Stimulated activated CD4-positive, alpha-beta T cell treated with anti-CD3 and anti-CD28 coated beads, Interleukin-12 subunit alpha, Interleukin-12 subunit beta, amount 100 ng/mL, for 48 hours (primary cell): ENCODE data around the gene AMH.
"Not testable (repeated sequence)": the region's sequence is repeated elsewhere in the genome, so short reads cannot be mapped to it uniquely, and the experiment has no call there.

Source experiments
- DNase-seq, 3 donors: peaks; one replicate each; pipeline ENCODE4 v3.0.0-alpha.2; 2020; ENCODE audit warnings: low read depth in 2 of 3, low spot score in 1 of 3

Gene AMH

DNA sequence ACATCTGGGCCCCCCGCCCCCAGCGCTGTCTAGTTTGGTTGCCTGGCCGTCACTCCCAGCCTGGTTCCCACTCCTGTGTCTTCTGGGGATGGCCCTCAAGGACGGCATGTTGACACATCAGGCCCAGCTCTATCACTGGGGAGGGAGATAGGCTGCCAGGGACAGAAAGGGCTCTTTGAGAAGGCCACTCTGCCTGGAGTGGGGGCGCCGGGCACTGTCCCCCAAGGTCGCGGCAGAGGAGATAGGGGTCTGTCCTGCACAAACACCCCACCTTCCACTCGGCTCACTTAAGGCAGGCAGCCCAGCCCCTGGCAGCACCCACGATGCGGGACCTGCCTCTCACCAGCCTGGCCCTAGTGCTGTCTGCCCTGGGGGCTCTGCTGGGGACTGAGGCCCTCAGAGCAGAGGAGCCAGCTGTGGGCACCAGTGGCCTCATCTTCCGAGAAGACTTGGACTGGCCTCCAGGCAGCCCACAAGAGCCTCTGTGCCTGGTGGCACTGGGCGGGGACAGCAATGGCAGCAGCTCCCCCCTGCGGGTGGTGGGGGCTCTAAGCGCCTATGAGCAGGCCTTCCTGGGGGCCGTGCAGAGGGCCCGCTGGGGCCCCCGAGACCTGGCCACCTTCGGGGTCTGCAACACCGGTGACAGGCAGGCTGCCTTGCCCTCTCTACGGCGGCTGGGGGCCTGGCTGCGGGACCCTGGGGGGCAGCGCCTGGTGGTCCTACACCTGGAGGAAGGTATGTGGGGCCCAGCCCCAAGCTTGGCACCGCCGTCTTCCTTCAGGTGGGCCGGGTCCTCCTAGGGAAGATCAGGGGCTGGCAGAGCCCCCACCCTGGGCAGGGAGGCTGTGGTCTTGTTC lies at the start of gene AMH:
Gene AMH, plus strand, starts transcription at position 314 of the 857 bp plus-strand sequence. Its CDS starts 10 bp downstream, at position 324.
- DNase-seq = no peak

DNA sequence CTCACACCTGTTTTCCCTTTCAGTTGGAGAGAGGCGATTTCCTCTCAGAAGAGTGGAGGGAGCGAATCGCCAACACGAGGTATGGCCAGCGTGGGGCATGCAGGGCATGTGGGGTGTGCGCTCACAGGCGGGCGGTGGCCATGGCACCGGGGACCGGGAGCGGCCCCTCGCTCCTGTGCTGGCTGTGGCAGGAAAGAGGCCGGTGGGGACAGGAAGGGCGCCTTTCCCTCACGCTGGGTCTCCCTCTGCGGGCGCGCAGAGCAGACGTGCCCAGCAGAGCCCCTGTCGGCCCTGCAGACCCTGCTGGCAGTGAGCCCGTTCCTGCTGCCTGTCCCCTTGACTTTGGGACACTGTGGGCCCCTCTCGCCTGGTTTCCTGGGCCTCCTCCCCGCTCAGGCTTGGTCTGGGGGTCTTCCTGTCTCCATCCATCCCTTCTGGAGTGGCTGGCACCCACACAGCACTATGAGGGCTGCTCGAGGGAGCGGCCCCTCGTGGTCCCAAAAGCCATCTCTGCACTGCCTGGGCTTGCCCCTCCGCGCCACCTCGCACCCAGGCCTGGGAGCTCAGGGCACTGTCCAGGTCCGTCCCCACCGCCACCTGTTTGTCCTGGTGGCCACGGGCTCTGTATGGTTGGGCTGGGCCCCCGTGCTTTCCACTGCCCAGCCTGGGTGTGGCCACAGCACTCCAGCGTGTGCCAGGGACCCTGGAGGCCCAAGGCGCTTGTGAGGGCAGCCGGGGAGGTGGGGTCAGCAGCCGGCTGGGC lies 49.1 kb upstream of the AMH start:
- no peak for DNase-seq

DNA sequence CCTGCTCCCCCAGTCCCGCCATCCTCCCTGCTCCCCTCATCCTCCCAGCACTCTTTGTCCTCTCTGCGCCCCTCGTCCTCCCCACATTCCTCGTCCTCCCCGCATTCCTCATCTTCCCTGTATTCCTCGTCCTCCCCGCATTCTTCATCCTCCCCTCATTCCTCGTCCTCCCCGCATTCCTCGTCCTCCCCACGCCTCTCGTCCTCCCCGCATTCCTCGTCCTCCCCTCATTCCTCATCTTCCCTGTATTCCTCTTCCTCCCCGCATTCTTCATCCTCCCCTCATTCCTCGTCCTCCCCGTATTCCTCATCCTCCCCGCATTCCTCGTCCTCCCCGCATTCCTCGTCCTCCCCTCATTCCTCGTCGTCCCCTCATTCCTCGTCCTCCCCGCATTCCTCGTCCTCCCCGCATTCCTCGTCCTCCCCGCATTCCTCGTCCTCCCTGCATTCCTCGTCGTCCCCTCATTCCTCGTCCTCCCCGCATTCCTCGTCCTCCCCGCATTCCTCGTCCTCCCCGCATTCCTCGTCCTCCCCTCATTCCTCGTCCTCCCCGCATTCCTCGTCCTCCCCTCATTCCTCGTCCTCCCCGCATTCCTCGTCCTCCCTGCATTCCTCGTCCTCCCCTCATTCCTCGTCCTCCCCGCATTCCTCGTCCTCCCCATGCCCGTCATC lies 48.4 kb upstream of the AMH start:
- DNase-seq = not testable (repeated sequence)

DNA sequence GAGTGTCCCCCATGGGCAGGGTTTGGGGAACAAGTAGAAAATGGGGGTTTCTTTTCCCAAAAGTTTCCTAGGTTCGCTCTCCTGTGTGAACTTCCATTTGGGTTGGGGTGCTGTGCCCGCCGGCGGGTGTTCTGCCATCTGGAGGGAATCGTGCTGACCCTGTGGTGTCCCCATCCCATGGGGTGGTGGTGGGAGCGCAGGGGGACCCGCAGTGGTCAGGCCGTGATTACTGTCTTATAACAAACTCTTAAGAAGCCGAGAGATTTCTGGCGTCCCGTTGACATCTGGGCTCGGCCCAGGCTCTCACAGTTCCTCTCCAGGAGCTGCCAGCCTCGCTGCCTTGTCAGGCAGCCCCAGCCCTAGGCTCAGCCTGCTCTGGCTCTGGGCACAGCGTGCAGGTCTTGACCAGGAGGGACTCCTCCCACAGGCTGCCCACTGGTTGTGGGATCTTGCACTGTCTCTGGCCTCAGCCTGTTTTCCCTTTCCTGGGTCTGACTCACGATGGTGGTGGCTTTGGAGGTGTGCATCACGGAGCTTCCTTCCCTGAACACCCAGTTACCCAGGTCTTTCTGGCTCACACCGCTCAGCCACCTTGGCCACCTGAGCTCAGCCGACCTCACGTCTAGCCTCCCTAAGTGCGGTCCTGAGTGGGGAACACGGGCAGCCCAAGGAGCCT lies 47.5 kb upstream of the AMH start:
- no peak for DNase-seq

DNA sequence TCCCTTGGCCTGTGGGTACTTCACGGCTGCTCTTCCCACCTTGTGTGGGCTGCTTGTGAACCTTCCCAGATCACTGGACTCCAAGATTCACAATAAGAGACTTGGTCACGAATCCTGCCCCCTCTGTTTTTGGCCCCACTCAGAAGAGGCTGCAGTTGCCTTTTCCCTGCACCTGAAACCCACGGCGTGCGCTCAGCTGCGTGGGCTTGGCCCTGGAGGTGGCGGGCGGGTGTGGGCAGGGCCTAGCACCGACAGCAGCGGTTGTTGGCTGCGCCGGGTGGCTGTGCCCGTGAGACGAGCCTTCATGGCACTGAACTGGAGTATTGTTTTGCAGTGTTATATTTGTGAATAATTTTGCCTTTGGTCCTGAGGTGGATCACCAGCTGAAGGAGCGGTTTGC lies 46.8 kb upstream of the AMH start:
- DNase-seq = no peak

DNA sequence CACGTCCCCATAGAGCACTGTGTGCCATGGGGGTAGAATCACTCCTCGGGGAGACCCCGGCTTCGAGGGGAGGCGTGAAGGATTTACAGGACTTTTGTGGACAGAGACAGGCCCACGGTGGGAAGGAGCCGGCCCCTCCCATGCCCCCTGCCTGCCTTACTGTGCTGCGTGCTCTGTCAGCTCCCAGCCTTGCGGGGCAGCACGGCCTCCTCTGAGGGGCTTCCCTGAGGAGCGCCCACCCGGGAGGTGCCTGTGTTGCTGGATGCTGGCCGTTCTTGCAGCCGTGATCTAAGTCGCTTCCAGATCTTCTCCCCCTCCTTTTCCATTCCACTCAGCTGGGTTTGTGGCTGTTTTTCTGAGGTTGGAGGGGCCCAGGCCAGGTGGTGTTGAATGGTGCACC lies 42.1 kb upstream of the AMH start:
- no peak for DNase-seq

DNA sequence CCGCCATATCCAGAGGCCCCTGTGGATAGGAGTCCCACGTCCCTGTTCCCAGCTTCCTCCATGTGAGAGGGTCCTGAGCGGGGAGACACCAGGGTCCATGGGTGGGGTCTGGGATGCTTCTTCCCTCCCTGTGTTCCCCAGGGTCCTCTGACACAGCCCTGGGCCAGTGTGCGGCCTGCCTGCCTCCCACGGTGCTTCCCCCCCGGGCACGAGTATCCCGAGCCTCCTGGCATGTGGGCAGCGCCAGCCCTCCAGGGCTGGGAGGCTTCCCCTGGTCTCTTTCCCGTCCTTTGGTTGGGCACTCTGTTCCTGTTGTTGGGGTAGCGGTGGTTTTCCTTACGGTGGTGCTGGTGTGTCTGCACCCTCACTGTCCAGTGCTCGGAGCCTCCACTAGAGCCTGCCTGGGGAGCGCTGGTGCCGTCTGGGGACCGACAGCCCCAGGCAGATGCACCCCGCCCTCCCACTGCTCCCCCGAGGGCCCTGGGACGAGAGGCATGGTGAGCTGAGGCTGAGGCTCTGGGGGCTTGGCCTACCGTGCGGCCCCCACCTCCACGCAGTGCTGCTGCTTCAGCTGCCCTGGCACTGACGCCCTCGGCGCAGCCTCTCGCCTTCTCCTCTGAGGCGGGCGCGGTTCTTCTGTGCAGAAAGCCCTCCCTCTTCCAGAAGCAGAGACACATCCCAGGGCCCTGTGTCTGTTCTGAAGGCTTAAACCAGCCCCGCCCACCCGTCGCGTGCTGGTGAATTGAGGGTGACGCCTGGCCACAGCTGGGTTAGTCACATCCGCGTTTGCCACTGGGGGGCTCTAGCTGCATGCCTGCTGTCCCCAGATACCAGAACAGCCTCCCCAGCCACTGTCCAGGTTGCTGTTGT lies 40.9 kb upstream of the AMH start:
- DNase-seq = no peak

DNA sequence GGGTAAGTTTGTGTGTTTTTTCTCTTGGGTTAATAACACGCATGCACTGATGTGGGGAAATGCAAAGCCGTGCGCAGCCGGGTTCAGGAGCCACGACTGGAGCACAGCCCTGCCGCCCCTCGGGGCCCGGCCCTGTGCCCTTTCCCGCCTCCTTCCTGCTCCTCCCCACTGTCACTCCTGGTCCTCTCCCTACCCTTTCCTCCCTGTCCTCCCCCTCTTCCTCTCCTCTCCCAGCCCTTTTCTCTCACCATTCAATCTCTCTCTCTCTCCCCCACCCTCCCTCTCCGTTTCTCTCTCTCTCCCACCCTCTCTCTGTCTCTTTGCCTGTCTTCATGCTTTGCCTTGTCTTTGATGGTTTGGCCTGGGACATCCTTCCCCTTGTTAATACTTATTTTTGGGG lies 40.1 kb upstream of the AMH start:
- no peak for DNase-seq

DNA sequence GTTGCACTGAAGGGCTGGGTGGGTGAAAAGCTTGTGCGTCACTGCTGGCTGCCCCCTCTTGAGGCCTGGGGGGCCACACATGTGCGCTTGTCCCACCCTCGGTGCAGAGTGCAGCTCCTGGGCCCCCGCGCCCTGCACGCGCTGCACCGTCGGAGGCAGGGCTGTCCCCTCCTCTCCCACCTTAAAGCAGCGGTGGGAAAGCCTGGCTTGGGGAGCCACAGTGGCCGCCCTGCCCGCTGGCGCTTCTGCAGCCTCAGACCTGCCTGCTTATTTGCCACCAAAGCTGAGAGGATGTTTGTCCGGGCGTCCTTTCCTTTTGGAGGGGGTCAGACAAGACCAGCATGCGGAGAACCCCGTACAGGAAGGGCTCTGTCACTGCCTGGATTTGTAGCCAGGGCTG lies 39.7 kb upstream of the AMH start:
- no peak for DNase-seq

DNA sequence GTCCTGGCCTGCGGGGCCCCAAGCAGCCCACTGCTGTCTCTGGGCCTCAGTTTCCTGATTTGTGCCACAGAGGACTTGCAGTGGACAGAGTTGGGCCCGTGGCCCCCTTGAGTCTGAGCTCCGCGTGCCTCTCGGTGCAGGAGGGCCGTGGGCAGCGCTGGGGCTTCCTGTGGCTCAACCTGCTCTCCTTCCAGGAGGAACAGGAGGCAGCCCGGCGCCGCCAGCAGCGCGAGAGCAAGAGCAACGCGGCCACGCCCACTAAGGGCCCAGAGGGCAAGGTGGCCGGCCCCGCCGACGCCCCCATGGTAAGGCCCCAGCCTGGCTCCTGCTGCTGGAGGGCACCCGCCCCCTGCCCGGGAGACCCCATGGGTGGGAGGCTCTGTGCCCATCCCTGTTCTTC lies 38.9 kb upstream of the AMH start:
- DNase-seq = no peak

DNA sequence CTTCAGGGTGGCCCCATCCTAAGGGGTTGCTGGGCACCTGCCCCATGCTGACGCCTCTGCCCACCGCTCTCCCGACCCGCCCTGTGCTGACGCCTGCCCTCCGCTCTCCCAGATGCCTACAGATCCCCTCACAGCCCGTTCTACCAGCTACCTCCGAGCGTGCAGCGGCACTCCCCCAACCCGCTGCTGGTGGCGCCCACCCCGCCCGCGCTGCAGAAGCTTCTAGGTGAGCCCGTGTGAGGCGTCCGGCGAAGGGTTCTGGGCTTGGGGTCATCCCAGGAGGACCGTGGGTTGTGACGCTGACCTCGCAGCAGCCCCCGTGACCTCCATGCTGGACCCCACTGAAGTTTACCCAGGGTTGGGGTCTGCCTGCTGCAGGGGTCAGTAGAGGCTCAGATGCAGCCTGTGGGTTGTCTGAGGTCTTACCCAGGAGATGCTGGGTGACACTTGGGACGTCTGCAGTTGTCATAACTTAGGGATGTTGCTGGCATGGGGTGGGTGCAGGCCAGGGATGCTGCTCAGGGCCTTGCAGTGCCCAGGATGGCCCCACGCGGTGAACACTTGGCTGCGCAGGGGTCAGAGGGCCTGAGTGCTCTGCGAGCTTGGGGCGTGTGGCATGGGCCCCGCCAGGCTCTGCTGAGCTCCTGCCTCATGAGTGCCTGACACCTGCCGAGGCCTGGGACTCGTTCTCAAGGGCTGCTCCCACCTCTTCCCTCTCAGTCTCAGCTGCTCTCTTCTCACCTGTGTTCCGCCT lies 38.0 kb upstream of the AMH start:
- no peak for DNase-seq

DNA sequence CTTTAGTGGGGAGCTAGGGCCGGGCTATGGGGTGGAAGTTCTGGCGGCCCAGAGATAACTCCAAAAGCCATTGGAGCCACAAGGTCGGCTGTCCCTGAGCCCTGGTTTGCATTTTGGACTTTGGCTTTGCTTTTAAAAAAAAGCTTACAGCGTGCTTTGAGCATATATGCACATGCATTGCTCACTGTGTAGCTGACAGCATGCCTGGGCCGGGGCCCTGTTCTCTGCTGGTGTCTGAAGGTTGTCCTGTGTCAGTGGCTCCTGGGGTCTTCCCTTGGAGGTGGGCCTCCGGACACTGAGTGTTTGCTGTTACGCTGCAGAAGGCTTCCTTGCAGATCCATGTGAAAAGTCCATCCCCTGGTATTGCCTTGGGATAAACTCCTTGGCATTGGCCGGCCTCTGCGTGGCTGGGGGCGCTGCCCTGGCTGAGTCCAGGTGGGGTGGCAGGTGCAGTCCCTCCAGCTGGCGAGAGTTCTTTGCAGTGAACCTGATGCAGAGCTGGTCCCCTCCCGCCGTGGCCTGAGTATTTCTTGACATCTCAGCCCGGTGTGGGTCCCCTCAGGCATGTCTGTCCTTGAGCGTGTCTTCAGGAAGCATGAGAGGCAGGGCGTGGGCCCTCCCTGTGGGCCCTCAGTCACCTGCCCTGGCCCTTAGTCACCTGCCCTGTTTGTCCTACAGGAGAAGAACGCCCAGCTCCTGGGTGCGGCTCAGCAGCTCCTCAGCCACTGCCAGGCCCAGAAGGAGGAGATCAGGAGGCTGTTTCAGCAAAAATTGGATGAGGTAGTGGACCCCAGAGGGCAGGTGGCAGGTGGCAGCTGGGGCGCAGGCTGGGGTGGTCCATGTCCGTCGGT lies 36.0 kb upstream of the AMH start:
- no peak for DNase-seq

DNA sequence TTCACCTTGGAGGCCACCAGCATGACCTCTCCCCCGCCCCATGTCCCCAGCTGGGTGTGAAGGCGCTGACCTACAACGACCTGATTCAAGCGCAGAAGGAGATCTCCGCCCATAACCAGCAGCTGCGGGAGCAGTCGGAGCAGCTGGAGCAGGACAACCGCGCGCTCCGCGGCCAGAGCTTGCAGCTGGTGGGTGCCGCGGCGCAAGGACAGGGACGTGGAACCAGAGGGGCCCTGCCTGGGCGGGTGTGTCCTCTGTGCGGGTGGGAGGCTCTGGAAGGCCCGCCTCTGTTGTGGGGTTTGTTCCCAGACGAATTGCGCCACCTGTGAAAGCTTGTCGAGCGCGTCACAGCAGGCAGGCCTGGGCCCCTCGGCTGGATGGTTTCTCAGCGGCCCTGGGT lies 35.3 kb upstream of the AMH start:
- no peak for DNase-seq

DNA sequence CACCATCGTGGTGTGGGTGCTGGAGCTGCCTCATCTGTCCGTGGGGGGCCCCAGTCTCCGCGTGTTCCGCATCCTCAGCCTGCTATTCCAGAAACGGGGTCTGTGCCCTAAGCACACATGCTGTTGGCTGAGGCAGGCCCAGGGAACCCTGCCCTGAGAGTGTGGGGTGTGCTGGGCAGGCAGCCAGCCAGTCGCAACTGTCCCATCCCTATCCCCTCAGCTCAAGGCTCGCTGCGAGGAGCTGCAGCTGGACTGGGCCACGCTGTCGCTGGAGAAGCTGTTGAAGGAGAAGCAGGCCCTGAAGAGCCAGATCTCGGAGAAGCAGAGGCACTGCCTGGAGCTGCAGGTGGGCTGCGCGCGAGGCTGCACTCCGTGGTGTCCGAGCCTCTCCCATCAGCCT lies 34.9 kb upstream of the AMH start:
- DNase-seq = no peak

DNA sequence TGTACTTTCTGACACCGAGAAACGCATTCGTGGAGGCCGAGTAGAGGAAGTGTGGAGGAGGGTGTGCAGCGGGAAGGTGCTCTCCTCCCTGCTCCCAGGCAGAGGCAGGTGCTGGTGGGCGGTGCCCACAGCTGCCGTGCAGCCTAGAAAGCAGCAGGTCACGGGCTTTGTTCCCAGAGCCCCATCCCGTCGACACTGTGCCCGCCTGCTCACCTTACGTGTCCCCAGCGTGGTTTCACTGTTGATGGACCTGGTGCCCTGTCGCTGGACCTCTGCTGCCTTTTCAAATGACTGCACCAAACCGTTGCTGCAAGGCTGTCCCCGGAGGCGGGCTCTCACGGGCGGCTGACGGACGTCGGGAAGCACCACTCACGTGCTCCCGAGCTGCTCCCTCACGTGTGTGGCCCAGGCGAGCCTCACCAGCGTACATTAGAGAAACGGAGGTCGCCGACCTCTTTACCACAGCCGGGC lies 33.8 kb upstream of the AMH start:
- no peak for DNase-seq

DNA sequence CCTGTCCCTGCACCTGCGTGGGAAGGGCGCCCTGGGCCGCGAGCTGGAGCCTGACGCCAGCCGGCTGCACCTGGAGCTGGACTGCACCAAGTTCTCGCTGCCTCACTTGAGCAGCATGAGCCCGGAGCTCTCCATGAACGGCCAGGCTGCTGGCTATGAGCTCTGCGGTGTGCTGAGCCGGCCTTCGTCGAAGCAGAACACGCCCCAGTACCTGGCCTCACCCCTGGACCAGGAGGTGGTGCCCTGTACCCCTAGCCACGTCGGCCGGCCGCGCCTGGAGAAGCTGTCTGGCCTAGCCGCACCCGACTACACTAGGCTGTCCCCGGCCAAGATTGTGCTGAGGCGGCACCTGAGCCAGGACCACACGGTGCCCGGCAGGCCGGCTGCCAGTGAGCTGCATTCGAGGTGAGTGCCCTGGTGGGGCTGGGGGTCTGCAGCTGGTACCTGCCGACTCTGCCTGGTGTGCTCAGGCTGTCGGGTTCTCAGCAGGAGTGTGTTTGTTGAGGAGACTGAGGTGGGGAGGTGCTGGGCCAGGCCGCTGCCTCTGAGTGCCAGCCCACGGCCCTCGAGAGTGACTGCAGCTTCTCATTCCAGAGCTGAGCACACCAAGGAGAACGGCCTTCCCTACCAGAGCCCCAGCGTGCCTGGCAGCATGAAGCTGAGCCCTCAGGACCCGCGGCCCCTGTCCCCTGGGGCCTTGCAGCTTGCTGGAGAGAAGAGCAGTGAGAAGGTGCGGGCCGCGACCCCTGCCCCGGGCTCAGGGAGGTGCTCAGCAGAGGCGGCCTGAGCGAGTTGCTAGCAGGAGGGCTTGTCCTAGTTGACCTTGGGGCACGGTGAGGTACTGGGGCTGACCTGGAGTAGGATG lies 32.5 kb upstream of the AMH start:
- DNase-seq = no peak

DNA sequence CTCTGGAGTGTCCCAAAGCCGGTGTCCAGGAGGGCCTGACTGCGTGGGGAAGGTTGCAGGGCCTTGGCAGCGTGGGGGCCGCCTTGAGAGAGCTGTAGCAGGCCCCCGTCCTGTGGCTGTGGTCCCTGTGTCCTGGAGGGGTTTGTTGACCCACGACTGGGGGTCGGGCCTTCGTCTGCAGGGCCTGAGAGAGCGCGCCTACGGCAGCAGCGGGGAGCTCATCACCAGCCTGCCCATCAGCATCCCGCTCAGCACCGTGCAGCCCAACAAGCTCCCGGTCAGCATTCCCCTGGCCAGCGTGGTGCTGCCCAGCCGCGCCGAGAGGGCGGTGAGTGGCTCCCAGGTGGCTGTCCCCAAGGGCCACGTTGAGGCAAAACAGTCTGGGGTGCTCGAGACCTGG lies 31.5 kb upstream of the AMH start:
- no peak for DNase-seq

DNA sequence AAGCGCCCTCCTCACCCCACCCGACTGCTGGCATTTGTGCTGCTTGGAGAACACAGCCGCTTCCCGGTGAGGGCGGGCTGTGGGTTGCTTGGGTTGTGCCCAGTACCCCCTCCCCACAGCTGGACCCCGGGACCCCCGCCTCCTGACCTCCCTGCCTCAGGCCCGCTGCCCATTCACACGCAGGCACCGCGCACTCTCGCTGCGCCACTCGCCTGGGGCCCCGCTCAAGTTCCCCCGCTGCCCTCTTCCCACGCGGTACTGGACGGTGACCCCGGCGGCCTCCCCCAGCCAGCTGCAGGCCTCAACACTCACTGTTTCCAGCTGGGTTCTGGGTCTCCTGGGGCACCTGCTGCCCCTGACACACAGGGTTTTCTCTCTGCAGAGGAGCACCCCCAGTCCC lies 29.4 kb upstream of the AMH start:
- DNase-seq = no peak
